HG03135 (cell line): ENCODE measurements around the gene TMPRSS15.
"Not testable (repeated sequence)": the region's sequence is repeated elsewhere in the genome, so short reads cannot be mapped to it uniquely, and the experiment has no call there.

Source experiments
- ATAC-seq: cut with Tn5 transposase; IDR thresholded peaks from one replicate; pipeline ENCODE4 v1.9.1; 2021; ENCODE audit warnings: mild to moderate bottlenecking, moderate library complexity; ENCODE audit not compliant: unreplicated experiment

Gene TMPRSS15

DNA sequence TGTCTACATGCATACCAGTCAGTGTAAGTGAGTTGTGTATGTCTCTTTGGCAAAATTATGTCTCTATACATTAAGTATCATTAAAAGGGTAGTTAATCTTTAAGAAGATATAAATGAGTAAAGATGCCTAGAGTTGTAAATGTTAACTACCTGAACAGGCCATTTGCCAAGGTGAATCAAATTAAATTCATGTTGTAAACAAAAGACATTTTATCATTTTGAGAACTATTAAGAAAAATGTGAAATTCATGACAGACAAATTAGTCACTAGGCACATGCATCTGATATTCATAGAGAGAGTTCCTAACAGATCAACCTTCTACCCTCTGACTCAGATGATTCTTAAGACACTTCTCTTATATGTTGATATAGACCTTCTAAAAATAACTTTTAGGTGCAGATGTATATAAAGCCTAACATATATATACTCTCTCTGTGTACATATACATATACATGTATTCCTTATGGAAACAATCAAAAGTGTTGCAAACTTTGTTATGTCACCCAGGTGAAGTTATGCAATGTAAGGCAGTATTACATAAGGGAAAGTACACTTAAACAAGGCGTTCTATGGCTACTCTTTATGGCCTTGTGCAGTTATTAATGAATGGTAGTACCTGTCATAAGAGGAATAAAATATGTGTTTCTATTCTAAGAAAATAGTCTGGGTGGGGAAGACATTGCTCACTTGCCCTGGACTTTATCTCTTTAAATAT lies at the start of gene TMPRSS15:
TSS of gene TMPRSS15 (minus strand) at position 51 of the 716 bp plus-strand sequence. CDS start 163 bp downstream, outside the sequence.
- no peak for ATAC-seq

DNA sequence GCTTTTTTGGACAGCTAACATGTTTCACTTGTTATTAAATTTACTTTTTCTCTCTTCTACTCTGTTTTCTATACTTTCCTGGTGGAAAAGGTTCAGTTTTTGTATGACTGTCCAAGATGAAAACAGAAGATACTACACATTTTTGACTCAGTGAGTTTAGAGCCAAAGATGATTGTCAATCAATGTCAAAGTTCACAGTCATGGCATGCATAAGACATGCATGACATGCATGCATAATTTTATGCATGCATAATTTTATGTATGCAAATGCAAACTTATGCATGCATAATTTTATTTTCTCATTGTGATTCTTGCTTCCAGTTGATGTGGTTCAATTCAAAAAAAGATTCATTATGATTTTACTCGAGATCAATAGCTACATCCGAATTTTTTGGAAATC lies 48.1 kb upstream of the TMPRSS15 start:
- no peak for ATAC-seq

DNA sequence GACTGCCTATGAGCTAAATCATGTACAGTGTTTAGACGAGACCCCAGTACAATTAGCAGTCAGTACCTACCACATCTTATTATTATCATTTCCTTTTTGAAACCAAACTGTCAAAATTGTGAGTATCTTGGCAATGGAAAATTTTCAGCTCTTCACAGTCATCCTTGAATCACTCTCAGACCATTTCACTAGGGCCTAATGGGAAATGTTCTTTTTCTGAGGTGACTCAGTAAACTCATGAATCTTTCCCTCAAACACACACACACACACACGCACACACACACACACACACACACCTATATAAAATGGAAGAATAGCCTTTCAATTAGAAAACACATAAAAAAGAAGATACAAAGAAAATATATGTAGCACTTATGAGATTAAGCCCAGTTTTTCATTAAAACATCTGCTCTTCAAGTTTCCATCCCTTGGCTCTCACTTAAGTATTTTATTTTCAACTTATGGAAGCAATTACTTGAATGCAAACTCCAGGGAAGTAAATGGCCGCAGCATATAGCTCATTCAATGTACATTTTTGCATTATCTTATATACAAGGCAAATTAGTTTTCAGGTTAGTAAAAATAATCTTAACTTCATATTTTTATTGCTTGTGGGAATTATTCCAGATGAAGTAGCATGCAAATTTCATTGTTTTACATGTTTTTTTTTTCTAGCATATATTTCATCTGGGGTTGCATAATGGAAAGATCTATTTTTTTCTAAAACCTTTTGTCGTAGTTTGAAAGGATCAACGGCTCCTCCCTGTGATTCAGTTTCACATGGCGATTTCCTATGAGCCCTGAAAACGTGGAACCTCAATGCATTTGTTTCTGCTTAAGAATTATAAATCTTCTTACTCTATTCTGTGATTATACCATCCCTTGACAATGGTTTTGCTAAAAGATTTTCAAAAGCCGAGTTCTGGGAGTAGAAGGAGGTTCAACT lies 46.3 kb upstream of the TMPRSS15 start:
- ATAC-seq = no peak

GRCh38 chr21:18443701-18444100 lies 40.1 kb upstream of the TMPRSS15 start:
- ATAC-seq = no peak

DNA sequence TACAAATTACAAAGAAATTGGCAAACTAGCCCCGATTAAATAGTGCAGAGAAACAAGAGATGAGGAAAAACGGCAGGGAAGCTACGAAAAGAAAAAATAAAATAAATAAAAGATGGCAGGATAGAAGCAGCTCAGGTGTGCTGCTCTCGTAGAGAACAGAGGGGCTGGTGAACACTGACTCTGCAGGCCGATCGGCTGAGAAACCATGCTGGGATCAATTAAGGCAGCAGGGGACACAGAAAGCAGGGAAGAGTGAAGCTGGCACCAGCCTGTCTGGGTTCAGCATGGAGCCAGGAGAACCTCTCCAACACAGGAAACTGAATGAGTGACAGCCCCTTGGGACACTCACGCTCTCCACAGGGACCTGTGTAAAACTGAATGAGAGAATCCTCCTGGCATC lies 39.5 kb upstream of the TMPRSS15 start:
- no peak for ATAC-seq

GRCh38 chr21:18430341-18430740 lies 26.8 kb upstream of the TMPRSS15 start:
- no peak for ATAC-seq

DNA sequence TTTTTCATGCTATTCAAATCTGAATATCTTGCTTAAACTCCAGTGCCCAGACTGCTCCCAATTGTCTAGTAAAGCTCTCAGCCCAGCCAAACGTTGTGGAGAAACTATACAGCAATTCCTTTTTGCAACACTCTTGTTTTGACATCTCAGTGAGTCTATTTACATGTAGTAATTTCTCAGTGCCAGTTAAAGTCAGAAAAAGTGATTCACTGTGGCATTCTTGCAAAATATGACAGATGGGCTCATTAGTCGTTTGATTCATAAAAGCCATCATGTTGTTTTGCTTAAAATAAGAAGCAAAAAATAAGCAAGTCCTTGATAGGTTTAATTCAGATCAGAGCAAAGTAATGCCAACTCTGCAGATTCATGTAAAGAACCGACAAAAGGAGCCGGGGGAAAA lies 20.7 kb upstream of the TMPRSS15 start:
- no peak for ATAC-seq

- no peak for ATAC-seq
These were observed 13.7 kb upstream of the TMPRSS15 start for GRCh38 chr21:18417141-18417790.

DNA sequence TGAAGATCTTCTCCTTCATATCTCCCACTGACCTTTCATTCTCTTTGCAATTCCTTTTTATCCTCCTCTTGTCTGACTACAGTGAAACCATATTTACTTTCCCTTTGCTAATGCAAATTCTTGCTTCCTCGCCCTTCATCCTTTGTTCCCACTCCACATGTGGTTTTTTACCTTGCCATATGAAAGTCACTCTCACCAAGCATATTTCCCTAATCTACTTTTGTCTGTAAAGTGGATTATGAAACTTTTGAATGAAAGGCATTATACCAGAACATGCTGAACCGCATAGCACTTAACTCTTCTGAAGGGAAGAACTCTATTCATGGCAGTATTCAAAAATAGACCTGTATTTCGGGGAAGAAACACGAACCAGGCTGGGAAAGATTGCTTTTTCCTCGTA lies 8.0 kb upstream of the TMPRSS15 start:
- no peak for ATAC-seq

DNA sequence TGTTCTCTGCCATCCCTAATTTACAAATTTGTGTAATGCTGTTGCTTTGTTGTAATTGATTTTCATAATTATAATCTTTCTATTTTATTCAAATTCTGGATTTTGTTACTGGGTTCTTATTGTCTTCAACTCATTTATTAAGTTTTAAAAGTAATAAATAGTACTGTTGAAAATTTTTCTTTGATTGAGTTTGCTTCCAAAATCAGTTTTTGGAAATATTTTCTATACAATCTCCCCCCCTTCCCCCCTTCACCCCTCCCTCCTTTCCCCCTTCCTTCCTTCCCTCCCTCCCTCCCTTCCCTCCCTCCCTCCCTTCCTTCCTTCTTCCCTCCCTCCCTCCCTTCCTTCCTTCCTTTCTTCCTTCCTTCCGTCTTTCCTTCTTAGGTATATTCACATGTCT lies 6.0 kb upstream of the TMPRSS15 start:
- no peak for ATAC-seq

DNA sequence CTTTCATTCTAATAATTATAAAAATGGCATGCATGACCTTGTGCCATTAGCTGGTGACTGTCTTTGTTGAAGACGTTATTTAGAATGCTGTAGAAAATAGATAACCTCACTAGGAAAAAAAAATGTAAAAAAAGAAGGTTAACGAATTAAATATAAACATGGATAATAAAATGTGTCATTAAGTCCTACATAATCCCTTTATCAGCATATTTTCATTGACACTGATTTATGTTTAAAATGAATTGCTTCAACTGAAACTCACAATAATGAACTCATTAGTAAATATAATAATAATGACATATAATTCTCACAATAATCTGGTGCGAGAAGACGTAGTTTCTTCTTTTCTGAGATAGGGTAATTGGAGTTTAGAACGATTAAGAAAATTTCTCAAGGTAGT lies 4.7 kb downstream of the TMPRSS15 start:
- ATAC-seq = no peak

DNA sequence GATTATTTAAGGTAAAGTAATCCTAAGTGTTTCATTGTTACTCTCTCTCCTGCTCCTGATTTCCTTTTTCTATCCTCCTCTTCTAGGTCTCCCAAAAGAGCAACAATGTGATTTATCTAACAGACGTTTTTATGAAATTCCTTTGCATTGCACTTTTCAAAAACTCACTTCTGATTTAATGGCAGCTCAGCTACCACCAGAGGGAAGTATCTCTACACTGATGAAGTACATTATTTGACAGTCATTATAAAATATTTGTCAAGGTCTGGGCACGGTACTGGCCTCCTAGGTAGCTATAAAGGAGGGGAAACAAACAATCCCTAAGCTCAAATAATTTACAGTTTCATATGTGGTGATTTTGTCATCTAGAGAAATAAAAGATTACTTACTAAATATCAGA lies 15.6 kb downstream of the TMPRSS15 start:
- no peak for ATAC-seq

DNA sequence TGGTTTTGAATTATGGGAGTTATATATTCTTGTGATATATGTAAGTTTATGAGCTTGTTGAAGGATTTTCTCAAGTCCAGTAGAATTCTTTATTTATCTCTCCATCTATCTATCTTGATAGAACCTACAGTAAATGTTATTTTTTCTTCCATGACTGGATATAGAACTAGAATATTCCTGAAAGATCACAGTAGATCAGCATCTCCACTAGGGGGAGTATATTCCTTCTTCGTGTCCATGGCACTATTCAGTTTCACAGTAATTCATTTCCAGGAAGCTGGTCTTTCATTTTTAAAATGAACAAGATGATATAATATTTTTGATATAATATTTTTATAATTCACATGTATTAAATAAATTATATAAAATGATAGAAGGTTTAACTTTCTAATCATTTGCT lies 18.8 kb downstream of the TMPRSS15 start:
- ATAC-seq = no peak

- not testable (repeated sequence) for ATAC-seq
These were observed 20.5 kb downstream of the TMPRSS15 start for GRCh38 chr21:18382934-18383619.

GRCh38 chr21:18382141-18382540 lies 21.4 kb downstream of the TMPRSS15 start:
- no peak for ATAC-seq

GRCh38 chr21:18373606-18374005 lies 30.0 kb downstream of the TMPRSS15 start:
- no peak for ATAC-seq

DNA sequence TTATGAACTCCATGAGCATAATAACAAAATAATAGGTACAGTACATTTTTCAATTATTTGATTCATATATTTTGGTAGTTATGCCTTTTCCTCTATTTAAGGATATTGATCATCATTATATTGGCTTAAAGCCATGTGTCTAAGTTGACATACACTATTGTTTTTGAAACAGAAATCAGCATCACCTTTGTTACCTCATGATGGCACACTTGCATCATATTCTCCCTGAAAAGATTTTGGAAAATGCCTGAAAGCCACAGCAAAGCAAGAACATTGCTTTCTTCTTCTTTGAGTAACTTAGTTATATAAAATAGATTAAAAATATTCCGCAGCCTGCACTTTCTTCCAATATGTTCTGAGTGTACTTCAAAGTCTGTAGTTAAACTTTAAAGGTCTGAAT lies 33.3 kb downstream of the TMPRSS15 start:
- no peak for ATAC-seq

DNA sequence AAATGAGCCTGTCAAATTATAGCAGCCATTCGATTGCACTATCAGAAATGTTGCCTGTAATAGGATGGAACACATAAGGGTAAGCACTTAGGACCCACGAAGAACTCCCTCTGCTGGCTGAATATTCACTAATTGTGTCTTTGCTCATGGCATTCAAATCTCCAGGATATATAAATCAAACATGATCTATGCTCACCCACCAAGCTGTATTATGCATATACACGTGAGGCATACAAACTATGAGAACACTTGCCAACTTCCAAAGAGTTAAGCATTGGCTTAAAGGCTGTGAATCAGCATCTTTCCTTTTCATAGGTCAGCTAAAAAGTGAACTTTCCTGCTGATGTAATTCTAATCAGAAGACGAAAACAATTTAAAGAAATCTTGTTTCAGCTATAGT lies 34.5 kb downstream of the TMPRSS15 start:
- no peak for ATAC-seq

GRCh38 chr21:18368205-18368604 lies 35.4 kb downstream of the TMPRSS15 start:
- no peak for ATAC-seq

- no peak for ATAC-seq
These were observed 46.8 kb downstream of the TMPRSS15 start for GRCh38 chr21:18356801-18357200.

GRCh38 chr21:18354947-18355346 lies 48.6 kb downstream of the TMPRSS15 start:
- no peak for ATAC-seq
